Measurements from ENCODE around the gene MAN1C1.

Gene MAN1C1

DNA sequence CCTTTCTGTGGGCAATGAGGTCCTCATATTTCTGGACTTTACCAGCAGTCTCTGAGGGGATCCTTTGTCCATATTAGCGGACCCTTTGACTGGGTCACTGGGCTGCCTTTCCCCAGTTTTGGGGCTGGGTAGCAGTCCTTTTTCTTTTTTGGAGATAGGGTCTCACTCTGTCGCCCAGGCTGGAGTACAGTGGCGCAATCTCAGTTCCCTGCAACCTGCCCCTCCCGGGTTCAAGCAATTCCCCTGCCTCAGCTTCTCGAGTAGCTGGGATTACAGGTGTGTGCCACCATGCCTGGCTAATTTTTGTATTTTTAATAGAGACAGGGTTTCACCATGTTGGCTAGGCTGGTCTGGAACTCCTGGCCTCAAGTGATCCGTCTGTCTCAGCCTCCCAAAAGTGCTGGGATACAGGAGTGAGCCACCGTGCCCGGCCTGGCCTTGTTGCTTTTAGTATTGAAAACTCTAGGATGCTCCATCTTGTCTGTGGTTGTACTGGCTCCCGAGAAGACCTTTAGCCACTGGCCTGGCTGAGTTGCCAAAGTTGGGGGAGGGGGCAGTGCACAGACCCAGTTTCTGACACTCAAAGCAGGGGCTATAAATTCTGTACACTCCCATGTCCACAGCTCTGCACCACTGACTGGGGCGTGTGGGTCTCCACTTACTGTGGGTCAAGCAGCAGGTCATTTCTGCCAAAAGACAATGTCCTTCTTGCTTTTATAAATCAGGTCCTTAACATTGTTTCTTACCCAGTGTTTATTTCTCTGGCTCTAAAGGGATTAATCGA lies 33.1 kb downstream of the MAN1C1 start:
- no peak overlapping the region for H3K27ac ChIP-seq
- H3K27me3 ChIP-seq = no peaks in the 10 kb centered on the region
- no peak for TF ChIP-seq CTCF (IDR thresholded peaks at IDR 0.05)
- no peak overlapping the region for H3K4me3 ChIP-seq (ENCODE audit: low read depth in 1 of 2, low read length in 1 of 2)
- H3K4me1 ChIP-seq (ENCODE audit: control insufficient read depth in 1 of 2, insufficient read depth in 1 of 2, low read depth in 1 of 2, low read length in 1 of 2) = no peaks in the 10 kb centered on the region
- H3K36me3 ChIP-seq = no peaks in the 10 kb centered on the region
- H3K9me3 ChIP-seq = no peaks in the 10 kb centered on the region

- H3K4me1 ChIP-seq (ENCODE audit: control insufficient read depth in 1 of 2, insufficient read depth in 1 of 2, low read depth in 1 of 2, low read length in 1 of 2) = no peaks in the 10 kb centered on the region
- no peak overlapping the region for H3K4me3 ChIP-seq (ENCODE audit: low read depth in 1 of 2, low read length in 1 of 2)
- no peaks in the 10 kb centered on the region for H3K27me3 ChIP-seq
- no peak for TF ChIP-seq CTCF (IDR thresholded peaks at IDR 0.05)
- H3K9me3 ChIP-seq = no peaks in the 10 kb centered on the region
- H3K27ac ChIP-seq = no peak overlapping the region
- H3K36me3 ChIP-seq = no peaks in the 10 kb centered on the region
Observed at GRCh38 chr1:25650289-25650576, 33.6 kb downstream of the MAN1C1 start.

DNA sequence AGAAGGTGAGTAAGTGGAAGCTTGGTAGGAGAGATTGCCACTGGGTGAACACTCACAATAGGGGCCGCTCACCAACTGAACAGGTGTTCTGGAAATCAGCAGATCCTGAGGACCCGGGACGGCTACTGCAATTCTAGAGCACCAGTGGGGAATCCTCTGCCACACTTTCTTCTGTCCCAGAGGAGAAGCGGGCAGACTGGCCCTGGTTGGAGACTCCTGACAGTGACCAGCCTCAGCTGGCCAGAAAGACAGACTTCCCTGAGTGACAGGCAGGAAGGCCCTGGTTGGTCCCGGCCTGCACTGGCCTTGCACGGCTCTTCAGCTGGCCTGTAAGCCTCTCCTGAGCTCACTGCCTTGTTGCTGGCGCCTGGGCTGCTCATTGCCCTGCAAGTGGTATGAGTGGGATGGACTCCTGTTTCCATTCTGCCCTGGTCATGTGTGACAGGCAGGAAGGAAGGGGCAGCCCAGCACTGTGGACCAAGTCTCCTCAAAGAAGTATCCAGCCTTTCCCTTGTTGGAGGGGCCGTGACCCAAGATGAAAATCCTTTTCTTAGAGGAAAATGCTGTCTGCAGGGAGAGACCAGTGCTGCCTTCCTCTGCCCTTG lies 34.5 kb downstream of the MAN1C1 start:
- Histone ChIP-seq H3K27me3 (no peaks in the 10 kb centered on the region), H3K27ac (no peak overlapping the region), H3K4me3 (ENCODE audit: low read depth in 1 of 2, low read length in 1 of 2) (no peak overlapping the region), H3K36me3 (no peaks in the 10 kb centered on the region), H3K4me1 (ENCODE audit: control insufficient read depth in 1 of 2, insufficient read depth in 1 of 2, low read depth in 1 of 2, low read length in 1 of 2) (no peaks in the 10 kb centered on the region), H3K9me3 (no peaks in the 10 kb centered on the region)
- TF ChIP-seq CTCF (IDR thresholded peaks at IDR 0.05) = no peak

DNA sequence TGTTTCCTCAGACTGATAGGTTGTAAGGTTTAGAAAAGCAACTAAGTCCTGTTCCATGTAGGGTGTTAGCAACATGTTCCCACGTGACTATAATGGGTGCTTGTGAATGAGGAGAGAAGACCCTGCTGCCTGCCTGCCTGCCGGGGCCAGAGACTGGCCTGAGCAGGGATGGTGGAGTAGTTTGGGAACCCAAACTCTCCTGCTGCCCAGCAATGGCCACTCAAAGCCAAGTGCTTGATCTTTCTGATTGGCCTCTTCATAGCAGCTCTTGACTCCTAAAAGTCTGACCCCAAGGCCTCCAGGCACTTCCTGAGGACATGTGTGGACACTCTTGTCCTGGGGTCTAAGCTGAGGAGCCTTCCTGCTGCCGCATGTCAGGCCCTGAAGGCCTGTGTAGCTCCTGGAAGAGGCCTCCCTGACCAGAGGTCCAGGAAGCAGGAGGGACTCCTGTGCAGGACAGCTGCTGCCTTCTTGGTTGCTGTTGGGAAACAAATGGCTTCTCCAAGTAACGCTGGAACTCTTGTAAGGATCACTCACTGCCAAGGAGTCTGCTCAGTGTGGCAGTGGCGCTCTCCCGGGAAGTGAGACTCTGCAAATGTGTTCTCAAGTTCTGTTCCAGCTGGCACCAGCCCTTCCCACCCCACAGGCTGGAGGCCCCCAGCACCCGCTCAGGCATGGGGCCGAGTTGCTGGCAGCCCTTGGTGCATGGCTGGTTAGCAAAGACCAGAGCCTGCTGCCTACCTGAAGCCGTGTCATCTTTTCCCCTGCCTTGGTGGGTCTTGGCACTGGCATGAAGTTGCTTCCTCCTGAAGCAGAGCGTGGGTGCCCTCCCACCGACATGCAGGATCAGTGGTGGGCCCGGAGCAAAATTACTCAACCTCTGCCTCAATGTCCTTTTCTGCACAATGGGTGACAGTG lies 35.5 kb downstream of the MAN1C1 start:
- no peak for TF ChIP-seq CTCF (IDR thresholded peaks at IDR 0.05)
- H3K9me3 ChIP-seq = no peaks in the 10 kb centered on the region
- no peak overlapping the region for H3K4me3 ChIP-seq (ENCODE audit: low read depth in 1 of 2, low read length in 1 of 2)
- H3K4me1 ChIP-seq (ENCODE audit: control insufficient read depth in 1 of 2, insufficient read depth in 1 of 2, low read depth in 1 of 2, low read length in 1 of 2) = no peaks in the 10 kb centered on the region
- no peak overlapping the region for H3K27ac ChIP-seq
- H3K27me3 ChIP-seq = no peaks in the 10 kb centered on the region
- H3K36me3 ChIP-seq = no peaks in the 10 kb centered on the region

DNA sequence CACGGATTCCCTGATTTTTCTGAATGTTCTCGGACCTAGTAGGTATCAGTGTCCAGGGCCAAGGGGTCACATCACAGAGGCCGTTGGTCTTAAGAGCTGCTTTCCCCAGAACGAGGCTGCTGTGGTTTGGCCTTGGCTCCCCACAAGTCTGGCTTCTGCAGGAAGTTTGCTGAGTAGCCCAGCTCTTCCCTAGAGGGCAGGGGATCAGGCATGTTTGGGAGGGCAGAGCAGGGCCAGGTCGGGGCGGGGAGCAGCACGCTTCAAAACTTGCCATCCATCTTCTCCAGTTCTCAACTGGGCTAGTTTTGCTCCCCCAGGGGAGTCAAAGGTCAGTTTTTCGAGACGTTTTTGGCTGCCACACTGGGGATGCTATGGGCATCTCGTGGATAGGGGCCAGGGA lies 37.0 kb downstream of the MAN1C1 start:
- Histone ChIP-seq H3K36me3 (no peaks in the 10 kb centered on the region), H3K4me3 (ENCODE audit: low read depth in 1 of 2, low read length in 1 of 2) (no peak overlapping the region), H3K27me3 (no peaks in the 10 kb centered on the region), H3K9me3 (no peaks in the 10 kb centered on the region), H3K4me1 (ENCODE audit: control insufficient read depth in 1 of 2, insufficient read depth in 1 of 2, low read depth in 1 of 2, low read length in 1 of 2) (no peaks in the 10 kb centered on the region), H3K27ac (no peak overlapping the region)
- TF ChIP-seq CTCF (IDR thresholded peaks at IDR 0.05) = no peak
